Effector memory CD8-positive, alpha-beta T cell (primary cell): ENCODE results near the gene GDF15.
"Not testable (repeated sequence)": the region's sequence is repeated elsewhere in the genome, so short reads cannot be mapped to it uniquely, and the experiment has no call there.

Experiments used
- ATAC-seq: fragments of 150-1000 bp; cut with Tn5 transposase; replicated peaks from 2 replicates; pipeline ENCODE4 v1.10.0; 2021; ENCODE audit warnings: mild to moderate bottlenecking, moderate library complexity
- DNase-seq, 3 experiments: peaks; one replicate each; pipeline ENCODE4 v3.0.0; 2021
- H3K27ac Mint-ChIP-seq, 2 donors: one replicate each; pipeline ENCODE4 v1.8.0; 2022; ENCODE audit warnings: mild to moderate bottlenecking in 2 of 2, mixed read lengths in 2 of 2, moderate library complexity in 2 of 2
- H3K27me3 Mint-ChIP-seq, 2 donors: one replicate each; pipeline ENCODE4 v1.8.0; 2022; ENCODE audit warnings: mixed read lengths in 2 of 2
- H3K36me3 Mint-ChIP-seq: one replicate; pipeline ENCODE4 v1.8.0; 2022; ENCODE audit warnings: mild to moderate bottlenecking, moderate library complexity, mixed read lengths; ENCODE audit not compliant: insufficient read depth
- H3K4me1 Mint-ChIP-seq, 2 donors: one replicate each; pipeline ENCODE4 v1.8.0; 2022; ENCODE audit warnings: low read depth in 2 of 2, mixed read lengths in 2 of 2
- H3K4me3 Mint-ChIP-seq, 2 donors: one replicate each; pipeline ENCODE4 v1.8.0; 2022; ENCODE audit warnings: mild to moderate bottlenecking in 2 of 2, mixed read lengths in 2 of 2, moderate library complexity in 2 of 2
- H3K9me3 Mint-ChIP-seq, 2 donors: one replicate each; pipeline ENCODE4 v1.8.0; 2022; ENCODE audit warnings: mixed read lengths in 2 of 2

Gene GDF15

GRCh38 chr19:18390065-18390907 lies 4.3 kb downstream of the GDF15 start:
- H3K27ac Mint-ChIP-seq: no peak overlapping the region
- H3K9me3 Mint-ChIP-seq: no peaks in the 10 kb centered on the region
- H3K4me1 Mint-ChIP-seq: peaks cover 3 to 6% of the 10 kb centered on the region in 2 donors
- H3K4me3 Mint-ChIP-seq: peak overlapping the region in 1 of 2 donors; percentile 79
- peaks cover 0 to 33% of the 10 kb centered on the region in 2 donors for H3K27me3 Mint-ChIP-seq
- peaks cover 13% of the 10 kb centered on the region for H3K36me3 Mint-ChIP-seq
- ATAC-seq: no peak
- no peak for DNase-seq

GRCh38 chr19:18391509-18392075 lies 5.6 kb downstream of the GDF15 start:
- peaks cover 0 to 28% of the 10 kb centered on the region in 2 donors for H3K27me3 Mint-ChIP-seq

GRCh38 chr19:18392417-18392816 lies 6.5 kb downstream of the GDF15 start:
- peaks cover 0 to 24% of the 10 kb centered on the region in 2 donors for H3K27me3 Mint-ChIP-seq
- no peaks in the 10 kb centered on the region for H3K9me3 Mint-ChIP-seq

More at GRCh38 chr19:18391509-18392075, 5.6 kb downstream of the GDF15 start:
- H3K4me1 Mint-ChIP-seq: peaks cover 3 to 6% of the 10 kb centered on the region in 2 donors
- ATAC-seq: no peak
- peak overlapping the region in 1 of 2 donors; percentile 12 for H3K27ac Mint-ChIP-seq
- peaks cover 13% of the 10 kb centered on the region for H3K36me3 Mint-ChIP-seq
- no peak overlapping the region for H3K4me3 Mint-ChIP-seq
- no peak for DNase-seq
- no peaks in the 10 kb centered on the region for H3K9me3 Mint-ChIP-seq

DNA sequence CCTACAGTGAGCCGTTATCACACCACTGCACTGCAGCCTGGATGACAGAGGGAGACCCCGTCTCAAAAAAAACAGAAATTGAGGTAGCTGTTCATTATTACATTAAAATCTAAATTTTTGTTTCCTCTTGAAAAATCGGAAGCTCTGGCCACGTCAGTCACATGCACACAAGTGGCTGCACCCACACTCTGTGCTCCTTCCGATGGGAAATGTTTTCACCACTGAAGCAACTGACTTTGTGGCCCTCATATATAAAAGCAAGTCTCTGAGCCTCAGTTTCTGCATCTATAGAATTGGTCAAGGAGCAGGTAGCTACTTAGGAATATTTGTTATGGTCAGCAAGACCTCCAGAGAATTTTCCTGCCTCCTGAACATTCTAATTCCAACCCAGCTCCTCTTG lies 7.0 kb downstream of the GDF15 start:
- Mint-ChIP-seq H3K27me3 (peaks cover 5 to 28% of the 10 kb centered on the region in 2 donors), H3K27ac (no peak overlapping the region), H3K4me3 (peak overlapping the region in 1 of 2 donors; percentile 14), H3K4me1 (peaks cover under 1 to 11% of the 10 kb centered on the region in 2 donors), H3K9me3 (no peaks in the 10 kb centered on the region), H3K36me3 (peaks cover 8% of the 10 kb centered on the region)
- no peak for DNase-seq
- ATAC-seq: no peak

More at GRCh38 chr19:18392417-18392816, 6.5 kb downstream of the GDF15 start:
- DNase-seq: no peak
- H3K4me1 Mint-ChIP-seq: peaks cover 5 to 8% of the 10 kb centered on the region in 2 donors
- no peak for ATAC-seq
- peak overlapping the region in 1 of 2 donors; percentile 14 for H3K4me3 Mint-ChIP-seq
- H3K36me3 Mint-ChIP-seq: peaks cover 10% of the 10 kb centered on the region
- H3K27ac Mint-ChIP-seq: no peak overlapping the region

DNA sequence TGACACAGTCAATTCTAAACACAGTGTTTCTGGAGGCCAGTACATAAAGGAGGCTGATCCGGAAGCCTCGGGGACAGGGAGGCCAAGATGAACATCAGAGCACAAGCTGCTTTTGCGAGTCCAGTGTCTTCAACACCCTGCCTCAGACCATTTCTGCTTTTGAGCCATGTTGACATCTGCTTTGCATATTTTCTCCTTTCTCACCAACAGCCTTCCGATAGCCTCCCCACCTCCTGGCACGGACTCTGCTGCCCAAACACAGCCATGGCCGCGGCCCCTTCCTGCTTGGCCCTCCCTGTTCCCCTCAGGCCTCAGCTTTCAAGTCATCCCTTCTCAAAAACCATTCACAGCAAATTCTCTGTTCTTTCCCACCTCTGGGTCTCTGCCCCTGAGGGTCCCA lies 7.9 kb downstream of the GDF15 start:
- no peak for DNase-seq
- ATAC-seq: peak; percentile 14
- H3K36me3 Mint-ChIP-seq: peaks cover 4% of the 10 kb centered on the region
- no peak overlapping the region for H3K27ac Mint-ChIP-seq
- no peaks in the 10 kb centered on the region for H3K9me3 Mint-ChIP-seq
- peak overlapping the region in 1 of 2 donors; percentile 19 for H3K4me3 Mint-ChIP-seq
- peaks cover 0 to 9% of the 10 kb centered on the region in 2 donors for H3K4me1 Mint-ChIP-seq
- peaks cover 10 to 34% of the 10 kb centered on the region in 2 donors for H3K27me3 Mint-ChIP-seq

GRCh38 chr19:18396471-18397241 lies 10.7 kb downstream of the GDF15 start:
- ATAC-seq: no peak
- Mint-ChIP-seq H3K27ac (no peak overlapping the region), H3K4me3 (no peak overlapping the region), H3K27me3 (peaks cover 10 to 38% of the 10 kb centered on the region in 2 donors), H3K9me3 (no peaks in the 10 kb centered on the region), H3K36me3 (peaks cover under 1% of the 10 kb centered on the region), H3K4me1 (peaks cover 0 to 9% of the 10 kb centered on the region in 2 donors)
- DNase-seq: no peak

DNA sequence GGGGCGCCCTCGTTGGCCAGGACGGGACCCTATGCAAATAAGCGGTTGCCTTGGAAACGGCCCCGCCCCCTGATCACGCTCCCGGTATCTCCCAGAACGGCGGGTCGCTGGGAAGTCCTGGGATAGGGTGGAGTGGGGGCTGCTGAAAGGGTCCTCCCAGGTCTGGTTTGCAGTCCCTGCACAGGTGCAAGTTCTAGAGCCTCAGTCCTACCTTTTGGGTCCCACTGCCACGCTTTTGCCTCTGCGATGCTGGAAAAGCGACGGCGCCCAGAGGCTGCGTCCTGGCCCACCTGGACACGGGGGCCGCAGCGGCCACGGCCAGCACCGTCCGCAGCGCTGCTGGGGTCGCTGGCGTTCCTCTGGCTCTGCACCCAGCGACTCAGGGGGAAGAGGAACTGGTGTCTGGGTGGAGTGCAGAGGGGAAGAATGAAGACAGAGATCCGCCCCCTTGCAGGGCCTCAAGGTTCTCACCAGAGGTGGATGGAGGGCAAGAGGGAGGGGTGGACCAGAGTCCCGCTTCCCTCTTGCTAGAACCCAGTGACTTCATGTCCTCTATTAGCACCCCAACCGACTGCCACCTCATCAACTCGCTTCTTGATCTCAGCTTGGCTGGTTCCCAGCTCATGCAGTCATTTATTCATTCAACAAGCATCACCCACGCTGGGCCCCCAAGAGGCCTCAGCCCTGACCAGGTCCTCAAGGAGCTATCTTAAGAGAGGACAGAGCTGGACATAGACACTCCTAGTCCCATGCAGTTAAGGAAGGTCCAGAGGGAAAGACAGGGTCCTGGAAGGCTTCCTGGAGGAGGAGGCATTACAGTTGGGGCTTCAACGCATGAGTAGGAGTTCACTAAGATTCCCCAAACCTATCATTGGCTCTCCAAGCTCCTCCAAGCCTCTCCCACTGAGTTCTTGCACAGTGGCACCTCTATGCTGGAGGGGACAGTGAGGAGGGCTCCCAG lies 11.6 kb downstream of the GDF15 start, which contains the start of gene LRRC25:
LRRC25 (minus strand) TSS at position 381 of the 961 bp plus-strand sequence. CDS start 659 bp downstream, outside the sequence.
- ATAC-seq: peak; percentile 74
- H3K4me1 Mint-ChIP-seq: peaks cover 0 to 12% of the 10 kb centered on the region in 2 donors

GRCh38 chr19:18399008-18399407 lies 13.1 kb downstream of the GDF15 start:
- H3K27ac Mint-ChIP-seq: no peak overlapping the region
- H3K27me3 Mint-ChIP-seq: peaks cover 10 to 38% of the 10 kb centered on the region in 2 donors
- ATAC-seq (no peak), DNase-seq (no peak)
- H3K4me1 Mint-ChIP-seq: peaks cover 0 to 12% of the 10 kb centered on the region in 2 donors
- H3K36me3 Mint-ChIP-seq: peaks cover 7% of the 10 kb centered on the region
- H3K4me3 Mint-ChIP-seq: no peak overlapping the region
- H3K9me3 Mint-ChIP-seq: no peaks in the 10 kb centered on the region

More for the DNA sequence above, 11.6 kb downstream of the GDF15 start, which contains the start of gene LRRC25:
- Mint-ChIP-seq H3K27me3 (peaks cover 10 to 43% of the 10 kb centered on the region in 2 donors), H3K27ac (no peak within 1 kb of the TSS), H3K4me3 (peak within 1 kb of the TSS; percentile 14 to 15), H3K36me3 (peaks cover 7% of the 10 kb centered on the region), H3K9me3 (no peaks in the 10 kb centered on the region)
- DNase-seq: no peak

DNA sequence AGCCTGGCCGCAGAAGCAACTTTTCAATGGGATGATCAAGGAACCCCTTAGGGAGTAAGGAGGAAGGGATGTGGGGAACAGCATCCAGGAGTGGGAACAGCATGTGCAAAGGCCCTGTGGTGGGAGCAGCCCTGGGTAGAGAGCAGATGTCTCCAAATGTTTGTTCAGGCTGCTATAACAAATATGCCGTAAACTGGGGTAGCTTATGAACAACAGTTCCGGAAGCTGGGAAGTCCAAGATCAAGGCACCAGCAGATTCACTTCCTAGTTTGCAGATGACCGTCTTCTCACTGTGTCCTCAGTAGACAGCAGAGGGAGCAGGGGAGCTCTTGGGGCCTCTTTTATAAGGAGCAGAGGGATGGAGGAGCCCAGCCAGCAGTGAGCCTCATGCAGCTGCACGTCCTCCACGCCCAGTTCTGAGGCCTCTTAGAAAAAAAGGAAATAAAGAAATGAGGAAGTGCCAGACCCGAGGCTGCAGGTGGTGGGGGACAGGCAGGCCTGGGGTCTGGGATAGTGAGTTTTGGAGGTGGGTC lies 15.7 kb downstream of the GDF15 start:
- Mint-ChIP-seq H3K9me3 (no peaks in the 10 kb centered on the region), H3K4me1 (peaks cover 0 to 12% of the 10 kb centered on the region in 2 donors), H3K4me3 (no peak overlapping the region), H3K36me3 (peaks cover 7% of the 10 kb centered on the region), H3K27ac (peak overlapping the region in 1 of 2 donors; percentile 39), H3K27me3 (peaks cover 10 to 24% of the 10 kb centered on the region in 2 donors)
- ATAC-seq (peak; percentile 54), DNase-seq (no peak)

GRCh38 chr19:18402455-18403248 lies 16.7 kb downstream of the GDF15 start:
- not testable (repeated sequence) for H3K27ac Mint-ChIP-seq, ATAC-seq, H3K9me3 Mint-ChIP-seq, H3K4me1 Mint-ChIP-seq, H3K4me3 Mint-ChIP-seq, DNase-seq, H3K36me3 Mint-ChIP-seq
- H3K27me3 Mint-ChIP-seq: peaks cover 9 to 18% of the 10 kb centered on the region in 2 donors

- H3K4me1 Mint-ChIP-seq, DNase-seq, H3K27me3 Mint-ChIP-seq, ATAC-seq, H3K36me3 Mint-ChIP-seq, H3K4me3 Mint-ChIP-seq, H3K9me3 Mint-ChIP-seq, H3K27ac Mint-ChIP-seq: not testable (repeated sequence)
These were observed 19.8 kb downstream of the GDF15 start for GRCh38 chr19:18405754-18406153.
